ENCODE data around the gene ZNF672. TPM values are rescaled to one million over a fixed set of nuclear protein-coding genes. Genes with fewer than 3 reads are reported as not detected.

The ZNF672 gene
- total RNA-seq, 4 donors from 2014 or later: 16.5 to 25.6 (median 19.7) TPM

GRCh38 chr1:248828845-248829244 lies 9.2 kb upstream of the ZNF672 start:
- TF ChIP-seq CTCF (IDR thresholded peaks at IDR 0.05; ENCODE audit: low read depth): no peak

GRCh38 chr1:248831842-248832241 lies 6.2 kb upstream of the ZNF672 start:
- no peak for TF ChIP-seq CTCF (IDR thresholded peaks at IDR 0.05; ENCODE audit: low read depth)

DNA sequence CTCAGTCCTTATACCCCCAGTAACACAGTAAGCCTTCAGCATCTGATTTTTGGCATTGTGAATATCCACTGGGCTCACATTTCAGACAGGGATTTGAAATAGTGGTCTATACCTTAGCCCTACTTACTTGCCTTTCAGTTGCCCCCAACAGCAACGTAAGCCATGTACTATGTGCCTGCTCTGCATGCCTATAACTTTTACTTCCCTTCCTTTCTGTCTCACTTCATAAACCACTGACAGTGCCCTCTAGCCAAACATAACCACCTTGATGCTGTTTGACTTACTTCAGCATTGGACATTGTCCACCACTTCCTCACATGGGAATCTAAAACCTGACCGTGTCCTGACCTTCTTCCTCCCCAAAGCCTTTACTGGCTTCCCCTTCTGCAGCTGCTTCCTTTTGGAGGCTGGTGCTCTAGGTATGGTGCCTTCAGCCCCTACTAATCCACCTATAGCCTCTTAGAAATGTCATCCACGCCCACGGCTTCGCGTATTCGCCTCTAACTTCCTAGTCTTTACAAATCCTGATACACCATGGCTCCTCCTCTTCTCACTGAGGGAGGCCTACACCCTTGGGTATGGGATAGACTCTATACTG lies 3.6 kb upstream of the ZNF672 start:
- TF ChIP-seq CTCF (IDR thresholded peaks at IDR 0.05; ENCODE audit: low read depth): no peak

DNA sequence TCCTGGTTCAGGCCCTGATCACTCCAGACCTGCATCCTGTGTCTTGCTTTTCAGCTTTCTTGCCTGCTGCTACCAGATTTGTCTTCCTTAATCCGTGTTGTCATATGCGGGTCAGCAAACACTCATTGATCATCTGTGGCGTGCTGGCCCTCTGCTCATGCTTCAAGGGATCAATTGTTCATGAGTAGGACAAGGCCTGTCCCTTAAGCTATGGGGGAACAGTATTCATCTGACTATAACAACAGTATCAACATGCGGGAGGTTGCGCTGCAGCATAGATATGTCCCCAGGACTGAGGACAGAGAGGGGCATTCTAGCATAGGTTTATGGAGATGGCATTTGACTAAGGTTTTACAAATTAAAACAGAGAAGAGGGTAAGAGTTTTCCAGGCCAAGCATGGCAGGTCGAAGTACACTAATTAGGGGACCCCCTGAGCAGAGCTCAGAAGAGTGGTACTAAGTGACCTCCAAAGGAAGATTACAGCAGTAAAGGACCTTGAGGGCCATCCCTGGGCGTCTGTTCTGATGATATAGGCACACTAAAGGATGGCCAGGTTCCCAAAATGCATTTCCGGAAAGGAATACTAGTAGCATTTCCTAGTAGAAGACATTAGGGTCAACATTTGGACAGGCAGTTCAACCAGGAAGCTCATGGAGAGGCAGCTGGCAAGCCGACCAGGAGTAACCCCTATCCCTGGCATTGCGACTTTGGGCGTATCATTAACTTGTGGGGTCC lies 811 bp upstream of the ZNF672 start:
- TF ChIP-seq CTCF (IDR thresholded peaks at IDR 0.05; ENCODE audit: low read depth): no peak

GRCh38 chr1:248838357-248839167 lies 538 bp downstream of the ZNF672 start:
- no peak for TF ChIP-seq CTCF (IDR thresholded peaks at IDR 0.05; ENCODE audit: low read depth)

DNA sequence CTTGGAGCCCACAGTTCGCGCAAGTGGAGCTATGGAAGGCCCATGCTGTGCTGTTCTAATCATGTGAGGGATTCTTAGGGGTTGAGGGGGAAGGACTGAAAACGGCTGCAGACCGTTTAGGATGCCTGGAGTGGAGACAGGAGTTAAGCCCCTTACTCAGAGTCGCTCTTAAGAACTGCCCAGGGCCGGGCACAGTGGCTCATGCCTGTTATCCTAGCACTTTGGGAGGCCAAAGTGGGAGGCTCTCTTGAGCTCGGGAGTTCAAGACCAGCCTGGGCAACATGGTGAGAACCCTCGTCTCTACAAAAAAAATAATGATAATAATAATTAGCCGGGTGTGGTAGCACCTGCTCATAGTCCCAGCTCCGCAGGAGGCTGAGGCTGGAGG lies 1.1 kb downstream of the ZNF672 start:
- no peak for TF ChIP-seq CTCF (IDR thresholded peaks at IDR 0.05; ENCODE audit: low read depth)

DNA sequence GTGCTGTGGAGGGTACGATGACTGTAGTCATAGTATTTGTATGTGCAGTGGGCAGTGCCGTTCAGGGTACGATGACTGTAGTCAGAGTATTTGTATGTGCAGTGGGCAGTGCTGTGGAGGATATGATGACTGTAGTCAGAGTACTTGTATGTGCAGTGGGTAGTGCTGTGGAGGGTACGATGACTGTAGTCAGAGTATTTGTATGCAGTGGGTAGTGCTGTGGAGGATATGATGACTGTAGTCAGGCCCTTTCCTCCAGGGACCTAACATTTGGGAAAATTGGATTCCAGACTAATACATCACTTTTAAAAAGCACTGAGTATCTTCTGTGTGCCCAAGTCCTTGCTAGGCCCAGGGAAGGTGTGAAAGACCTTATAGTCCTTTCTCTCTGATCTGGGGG lies 2.9 kb downstream of the ZNF672 start:
- TF ChIP-seq CTCF (IDR thresholded peaks at IDR 0.05; ENCODE audit: low read depth): no peak
